Measurements from ENCODE around the gene APPBP2.

Gene APPBP2

GRCh38 chr17:60403523-60403810, 122.6 kb downstream of the APPBP2 start:
- ChIA-PET POLR2A (no interaction called here), CTCF (interaction anchor here (0.6 kb wide), 1 partner anchor 233 kb away, joined by 3 read pairs; no protein-coding TSS in a partner anchor)
- TF ChIP-seq CTCF (IDR thresholded peaks at IDR 0.05; ENCODE audit: insufficient read depth, low read length, missing control alignments) = no peak
- no peak for DNase-seq (ENCODE audit: low read depth, low spot score)
- H3K4me3 ChIP-seq (ENCODE audit: low read depth, low read length) = no peak overlapping the region

GRCh38 chr17:60401819-60402218, 124.2 kb downstream of the APPBP2 start:
- ChIA-PET POLR2A (no interaction called here), CTCF (interaction anchor here (1.2 kb wide), 1 partner anchor 10 kb away, joined by 5 read pairs; the partner anchor contains the start of gene USP32)
- no peak for TF ChIP-seq CTCF (IDR thresholded peaks at IDR 0.05; ENCODE audit: insufficient read depth, low read length, missing control alignments)

GRCh38 chr17:60398227-60398959, 127.6 kb downstream of the APPBP2 start:
- no peak for TF ChIP-seq CTCF (IDR thresholded peaks at IDR 0.05; ENCODE audit: insufficient read depth, low read length, missing control alignments)
- CTCF ChIA-PET = interaction anchor here (0.7 to 3.7 kb wide), 4 partner anchors 23 to 170 kb away, joined by 3 to 11 read pairs (median 3); no protein-coding TSS in a partner anchor
- H3K4me3 ChIP-seq (ENCODE audit: low read depth, low read length) = no peak overlapping the region
- no peak for DNase-seq (ENCODE audit: low read depth, low spot score)
- POLR2A ChIA-PET = no interaction called here

More at GRCh38 chr17:60401819-60402218, 124.2 kb downstream of the APPBP2 start:
- H3K4me3 ChIP-seq (ENCODE audit: low read depth, low read length) = no peak overlapping the region
- no peak for DNase-seq (ENCODE audit: low read depth, low spot score)

- H3K4me3 ChIP-seq (ENCODE audit: low read depth, low read length) = no peak overlapping the region
- ChIA-PET POLR2A (no interaction called here), CTCF (interaction anchor here (1.5 kb wide), 1 partner anchor 25 kb away, joined by 4 read pairs; no protein-coding TSS in a partner anchor)
- no peak for TF ChIP-seq CTCF (IDR thresholded peaks at IDR 0.05; ENCODE audit: insufficient read depth, low read length, missing control alignments)
- DNase-seq (ENCODE audit: low read depth, low spot score) = no peak
Observed at GRCh38 chr17:60396412-60396811, 129.6 kb downstream of the APPBP2 start.

- no peak for DNase-seq (ENCODE audit: low read depth, low spot score)
- ChIA-PET POLR2A (no interaction called here), CTCF (interaction anchor here (1.5 kb wide), 1 partner anchor 25 kb away, joined by 4 read pairs; no protein-coding TSS in a partner anchor)
- no peak overlapping the region for H3K4me3 ChIP-seq (ENCODE audit: low read depth, low read length)
- TF ChIP-seq CTCF (IDR thresholded peaks at IDR 0.05; ENCODE audit: insufficient read depth, low read length, missing control alignments) = no peak
Observed at GRCh38 chr17:60395508-60396065, 130.5 kb downstream of the APPBP2 start.
